OCI-LY1 (cell line): ENCODE data around the gene SPIN1.

ENCODE experiments used
- H2AFZ ChIP-seq: fragments of 200-600 bp; sonication (generic), shearing (Covaris generic); 2 replicates; pipeline ENCODE4 v1.6.0; 2014; ENCODE audit warnings: antibody characterized with exemption, mild to moderate bottlenecking, low read length
- H3F3A ChIP-seq: fragments of 200-600 bp; sonication (generic), shearing (Covaris generic); 2 replicates; pipeline ENCODE4 v1.6.0; 2014; ENCODE audit warnings: mild to moderate bottlenecking, antibody characterized with exemption, low read length, moderate library complexity; ENCODE audit not compliant: insufficient read depth
- H3K27ac ChIP-seq: fragments of 200-600 bp; sonication (generic); 2 replicates; pipeline ENCODE4 v1.5.1; 2014; ENCODE audit warnings: low read length, mixed run types, mild to moderate bottlenecking, low read depth; ENCODE audit not compliant: poor library complexity, severe bottlenecking
- H3K27me3 ChIP-seq: fragments of 200-600 bp; sonication (generic); 2 replicates; pipeline ENCODE4 v1.6.0; 2014; ENCODE audit warnings: antibody characterized with exemption, mild to moderate bottlenecking, low read length, moderate library complexity; ENCODE audit not compliant: insufficient read depth
- H3K36me3 ChIP-seq: fragments of 200-600 bp; sonication (generic); 2 replicates; pipeline ENCODE4 v1.6.1; 2014; ENCODE audit warnings: mild to moderate bottlenecking, antibody characterized with exemption, low read length, moderate library complexity, mixed read lengths; ENCODE audit not compliant: insufficient read depth
- H3K4me1 ChIP-seq: fragments of 200-600 bp; sonication (generic); 2 replicates; pipeline ENCODE4 v1.5.1; 2014; ENCODE audit warnings: mild to moderate bottlenecking, low read length, moderate library complexity; ENCODE audit not compliant: insufficient read depth, severe bottlenecking
- H3K4me2 ChIP-seq: fragments of 200-600 bp; sonication (generic), shearing (Covaris generic); 2 replicates; pipeline ENCODE4 v1.6.1; 2014; ENCODE audit warnings: low read length
- H3K4me3 ChIP-seq: fragments of 200-600 bp; sonication (generic); 2 replicates; pipeline ENCODE4 v1.5.1; 2014; ENCODE audit warnings: low read length, low read depth, mild to moderate bottlenecking, mixed read lengths; ENCODE audit not compliant: poor library complexity, severe bottlenecking
- H3K79me2 ChIP-seq: fragments of 200-600 bp; shearing (Covaris generic); 2 replicates; pipeline ENCODE4 v1.6.1; 2016; ENCODE audit warnings: mixed run types, low read length, mixed read lengths; ENCODE audit not compliant: insufficient read depth
- H3K9ac ChIP-seq: fragments of 200-600 bp; sonication (generic), shearing (Covaris generic); 2 replicates; pipeline ENCODE4 v1.6.1; 2014; ENCODE audit warnings: mild to moderate bottlenecking, low read length, mixed read lengths
- H3K9me2 ChIP-seq: fragments of 200-600 bp; sonication (generic), shearing (Covaris generic); 2 replicates; pipeline ENCODE4 v1.6.1; 2014; ENCODE audit warnings: low read depth, mild to moderate bottlenecking, low read length, mixed read lengths
- H3K9me3 ChIP-seq: fragments of 200-600 bp; shearing (Covaris generic); 2 replicates; pipeline ENCODE4 v1.6.1; 2014; ENCODE audit warnings: low read length, mixed read lengths
- H4K20me1 ChIP-seq: fragments of 200-600 bp; sonication (generic), shearing (Covaris generic); 2 replicates; pipeline ENCODE4 v1.6.0; 2016; ENCODE audit warnings: mild to moderate bottlenecking, low read length; ENCODE audit not compliant: insufficient read depth
- CTCF ChIP-seq: fragments of 200-600 bp; sonication (generic), shearing (Covaris generic); IDR thresholded peaks from 2 replicates; pipeline ENCODE4 v1.5.1; 2017; ENCODE audit warnings: mild to moderate bottlenecking, antibody characterized with exemption, low read length, moderate library complexity, mixed read lengths
- EZH2 ChIP-seq: fragments of 200-600 bp; sonication (generic), shearing (Covaris generic); IDR thresholded peaks from 2 replicates; pipeline ENCODE4 v1.8.0; 2017; ENCODE audit warnings: borderline replicate concordance, mixed run types, mild to moderate bottlenecking, antibody characterized with exemption, low read length, moderate library complexity, mixed read lengths

SPIN1 gene

GRCh38 chr9:88502552-88503034 lies 114.3 kb downstream of the SPIN1 start:
- H3K36me3 ChIP-seq = no peaks in the 10 kb centered on the region
- no peaks in the 10 kb centered on the region for H3K27me3 ChIP-seq
- no peak overlapping the region for H3K4me2 ChIP-seq
- no peaks in the 10 kb centered on the region for H3K4me1 ChIP-seq
- no peak overlapping the region for H3K27ac ChIP-seq
- no peak for TF ChIP-seq CTCF
- no peak for TF ChIP-seq EZH2
- no peak overlapping the region for H2AFZ ChIP-seq
- H3K79me2 ChIP-seq = no peaks in the 10 kb centered on the region
- no peaks in the 10 kb centered on the region for H4K20me1 ChIP-seq
- no peaks in the 10 kb centered on the region for H3F3A ChIP-seq
- H3K9ac ChIP-seq = no peak overlapping the region
- H3K4me3 ChIP-seq = no peak overlapping the region
- no peaks in the 10 kb centered on the region for H3K9me3 ChIP-seq
- no peaks in the 10 kb centered on the region for H3K9me2 ChIP-seq

- H4K20me1 ChIP-seq = no peaks in the 10 kb centered on the region
- no peaks in the 10 kb centered on the region for H3K79me2 ChIP-seq
- H3K36me3 ChIP-seq = no peaks in the 10 kb centered on the region
- TF ChIP-seq CTCF (no peak), EZH2 (no peak)
- H2AFZ ChIP-seq = no peak overlapping the region
- no peak overlapping the region for H3K27ac ChIP-seq
- no peak overlapping the region for H3K4me2 ChIP-seq
- H3K9me2 ChIP-seq = no peaks in the 10 kb centered on the region
- H3K27me3 ChIP-seq = no peaks in the 10 kb centered on the region
- no peak overlapping the region for H3K9ac ChIP-seq
- no peak overlapping the region for H3K4me3 ChIP-seq
- no peaks in the 10 kb centered on the region for H3F3A ChIP-seq
- H3K4me1 ChIP-seq = no peaks in the 10 kb centered on the region
- no peaks in the 10 kb centered on the region for H3K9me3 ChIP-seq
These were observed 115.0 kb downstream of the SPIN1 start for GRCh38 chr9:88503081-88503844.

GRCh38 chr9:88503845-88504764 lies 115.9 kb downstream of the SPIN1 start:
- no peak for TF ChIP-seq EZH2
- TF ChIP-seq CTCF = no peak
- H3K27me3 ChIP-seq = no peaks in the 10 kb centered on the region
- H3K36me3 ChIP-seq = no peaks in the 10 kb centered on the region
- no peak overlapping the region for H3K4me2 ChIP-seq
- H4K20me1 ChIP-seq = no peaks in the 10 kb centered on the region
- no peaks in the 10 kb centered on the region for H3K9me3 ChIP-seq
- H2AFZ ChIP-seq = no peak overlapping the region
- no peak overlapping the region for H3K4me3 ChIP-seq
- H3F3A ChIP-seq = no peaks in the 10 kb centered on the region
- H3K79me2 ChIP-seq = no peaks in the 10 kb centered on the region
- H3K27ac ChIP-seq = no peak overlapping the region
- H3K4me1 ChIP-seq = no peaks in the 10 kb centered on the region
- no peaks in the 10 kb centered on the region for H3K9me2 ChIP-seq
- no peak overlapping the region for H3K9ac ChIP-seq
